GM10266 (cell line): Measurements from ENCODE around the gene IGF1R.

Source experiments
- DNase-seq: peaks from one replicate; pipeline ENCODE4 v3.0.0; 2012; ENCODE audit errors: extremely low spot score
- TF ChIP-seq, protein P1 (sequence below): IDR thresholded peaks from 2 replicates; pipeline ENCODE4 v1.5.1; 2012; ENCODE audit warnings: mild to moderate bottlenecking, low read depth; ENCODE audit not compliant: control insufficient read depth, insufficient read depth; ENCODE audit errors: missing control alignments

The IGF1R gene

DNA sequence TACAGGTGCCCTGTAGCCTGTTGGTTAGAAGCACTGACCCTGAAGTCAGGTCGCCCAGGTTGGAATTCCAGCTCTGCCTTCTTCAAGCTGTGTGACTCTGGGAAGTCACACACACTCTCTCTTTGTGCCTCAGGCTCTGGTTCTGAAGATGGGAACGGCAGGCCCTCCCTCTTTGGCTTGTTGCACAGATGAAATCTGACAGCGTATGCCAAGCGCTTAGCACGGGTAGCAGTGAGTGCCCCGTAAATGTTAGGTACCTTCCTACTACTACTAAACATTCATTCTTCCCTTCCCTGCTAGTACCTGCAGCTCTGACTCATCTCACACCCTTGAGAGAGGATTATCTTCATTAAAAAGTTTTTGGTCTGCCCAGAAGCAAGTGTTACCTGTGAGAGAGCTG is 220.2 kb downstream of the IGF1R start:
- TF ChIP-seq, protein P1, sequence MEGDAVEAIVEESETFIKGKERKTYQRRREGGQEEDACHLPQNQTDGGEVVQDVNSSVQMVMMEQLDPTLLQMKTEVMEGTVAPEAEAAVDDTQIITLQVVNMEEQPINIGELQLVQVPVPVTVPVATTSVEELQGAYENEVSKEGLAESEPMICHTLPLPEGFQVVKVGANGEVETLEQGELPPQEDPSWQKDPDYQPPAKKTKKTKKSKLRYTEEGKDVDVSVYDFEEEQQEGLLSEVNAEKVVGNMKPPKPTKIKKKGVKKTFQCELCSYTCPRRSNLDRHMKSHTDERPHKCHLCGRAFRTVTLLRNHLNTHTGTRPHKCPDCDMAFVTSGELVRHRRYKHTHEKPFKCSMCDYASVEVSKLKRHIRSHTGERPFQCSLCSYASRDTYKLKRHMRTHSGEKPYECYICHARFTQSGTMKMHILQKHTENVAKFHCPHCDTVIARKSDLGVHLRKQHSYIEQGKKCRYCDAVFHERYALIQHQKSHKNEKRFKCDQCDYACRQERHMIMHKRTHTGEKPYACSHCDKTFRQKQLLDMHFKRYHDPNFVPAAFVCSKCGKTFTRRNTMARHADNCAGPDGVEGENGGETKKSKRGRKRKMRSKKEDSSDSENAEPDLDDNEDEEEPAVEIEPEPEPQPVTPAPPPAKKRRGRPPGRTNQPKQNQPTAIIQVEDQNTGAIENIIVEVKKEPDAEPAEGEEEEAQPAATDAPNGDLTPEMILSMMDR = no peak
- DNase-seq = no peak

DNA sequence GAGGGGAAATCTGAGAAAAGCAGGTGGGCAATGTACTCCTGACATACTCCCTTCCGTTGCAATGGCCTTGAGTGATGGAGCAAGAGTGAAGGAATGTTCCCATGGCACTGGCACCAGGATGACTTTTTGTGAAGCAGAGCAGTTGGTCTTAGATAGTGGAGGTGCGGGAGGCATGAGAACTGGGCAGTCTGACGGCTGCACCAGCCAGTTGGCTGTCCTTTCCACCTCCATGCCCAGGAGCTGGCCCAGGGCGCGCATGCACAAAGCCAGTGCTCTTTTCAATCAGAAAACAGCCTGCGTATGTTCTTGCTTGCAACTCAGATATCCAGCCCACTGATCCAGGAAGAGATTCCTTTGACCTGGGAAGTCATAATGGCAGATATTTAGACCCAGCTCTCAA is 222.4 kb downstream of the IGF1R start:
- TF ChIP-seq, protein P1 = no peak
- no peak for DNase-seq

DNA sequence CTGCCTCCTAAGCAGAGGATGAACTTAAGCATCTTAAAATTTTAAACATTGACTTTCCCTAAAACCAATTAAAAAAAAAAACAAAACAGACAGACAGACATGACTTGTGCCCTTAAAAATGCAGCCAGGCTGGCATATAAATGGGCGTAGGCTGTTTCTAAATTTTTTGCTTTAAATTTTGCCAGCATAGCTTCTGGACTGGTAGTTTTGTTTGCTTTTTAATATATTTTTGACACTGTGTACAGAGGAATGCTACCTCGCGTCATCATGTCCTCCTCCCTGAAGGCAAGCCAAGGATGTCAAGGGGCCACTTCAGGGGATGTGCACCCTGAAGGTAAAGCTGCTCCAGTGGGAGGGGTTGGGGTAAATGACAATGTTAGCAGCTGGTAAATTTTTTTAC is 224.4 kb downstream of the IGF1R start:
- no peak for DNase-seq
- TF ChIP-seq, protein P1 = no peak

DNA sequence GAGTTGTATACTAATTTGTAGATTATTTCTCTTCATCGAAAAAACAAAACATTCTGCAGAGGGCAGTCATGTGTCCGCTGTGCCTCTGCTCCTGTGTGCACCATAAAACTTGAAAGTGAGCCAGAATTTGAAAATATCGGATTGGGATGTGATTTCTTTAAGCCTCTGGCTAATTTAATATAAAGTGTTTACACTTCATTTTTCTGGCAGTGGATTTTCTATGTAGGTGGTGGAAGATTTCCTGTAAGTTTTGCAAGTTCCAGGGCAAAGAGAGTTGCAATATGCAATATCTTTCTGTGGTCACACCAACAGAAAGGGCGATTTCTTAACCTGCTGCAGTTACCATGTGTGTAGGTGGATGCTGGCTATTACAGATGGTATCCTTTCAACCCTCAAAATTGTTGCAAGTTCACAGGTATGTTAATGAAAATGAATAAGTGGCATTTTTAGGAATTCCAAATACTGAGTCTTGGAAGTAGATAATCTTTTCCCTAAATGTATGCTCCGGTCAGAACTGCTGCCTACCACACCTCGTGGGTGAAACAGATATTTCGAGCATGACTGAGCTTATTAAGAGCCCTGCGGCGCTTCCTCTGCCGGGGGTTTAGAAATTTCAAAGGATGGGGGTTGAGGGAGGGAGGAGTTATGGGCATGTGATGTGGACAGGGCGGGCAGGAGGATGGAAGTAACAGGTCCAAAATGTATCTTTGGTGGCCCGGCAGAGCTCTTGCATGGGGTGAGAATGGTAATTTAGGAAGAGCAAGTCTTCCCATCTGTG is 225.3 kb downstream of the IGF1R start:
- no peak for DNase-seq
- TF ChIP-seq, protein P1 = no peak

DNA sequence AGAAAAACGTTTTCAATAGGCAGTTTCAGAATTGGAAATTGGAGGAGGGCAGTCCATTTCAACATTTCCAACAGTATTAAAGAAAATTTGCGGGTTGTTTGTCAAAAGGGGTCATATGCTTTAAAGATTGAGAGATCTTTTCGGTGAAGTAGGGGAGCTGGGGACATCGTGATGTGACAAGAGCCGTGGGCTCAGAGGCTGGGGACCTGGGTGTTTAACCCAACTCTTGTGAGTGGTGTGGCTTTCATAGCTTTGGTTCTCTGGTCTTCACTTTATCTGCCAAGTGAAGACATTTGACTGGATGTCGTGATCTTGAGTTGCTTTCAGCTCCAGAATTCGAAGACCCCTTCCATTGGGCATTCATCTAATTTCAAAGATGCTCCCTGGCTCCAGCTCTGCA is 226.0 kb downstream of the IGF1R start:
- TF ChIP-seq, protein P1 = no peak
- no peak for DNase-seq

DNA sequence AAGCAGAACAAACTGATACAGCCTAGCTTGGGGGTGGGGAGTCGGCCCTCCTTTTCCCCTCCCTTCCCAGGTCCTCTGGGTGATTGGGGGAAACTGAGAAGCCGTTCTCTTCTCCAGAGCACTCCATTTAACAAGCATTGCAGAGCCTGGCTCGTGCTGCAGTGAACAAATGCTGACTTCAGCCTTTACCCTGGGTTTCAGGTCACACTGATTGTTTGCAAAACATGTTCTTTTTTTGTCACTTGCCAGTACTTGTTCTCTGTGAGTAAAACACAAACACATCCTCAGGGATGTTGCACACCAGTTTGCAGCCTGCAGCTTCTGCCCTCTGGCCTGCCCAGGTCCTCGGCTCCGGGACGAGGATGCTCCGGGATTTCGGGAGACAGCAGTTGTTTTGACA is 226.4 kb downstream of the IGF1R start:
- no peak for DNase-seq
- TF ChIP-seq, protein P1 = no peak

DNA sequence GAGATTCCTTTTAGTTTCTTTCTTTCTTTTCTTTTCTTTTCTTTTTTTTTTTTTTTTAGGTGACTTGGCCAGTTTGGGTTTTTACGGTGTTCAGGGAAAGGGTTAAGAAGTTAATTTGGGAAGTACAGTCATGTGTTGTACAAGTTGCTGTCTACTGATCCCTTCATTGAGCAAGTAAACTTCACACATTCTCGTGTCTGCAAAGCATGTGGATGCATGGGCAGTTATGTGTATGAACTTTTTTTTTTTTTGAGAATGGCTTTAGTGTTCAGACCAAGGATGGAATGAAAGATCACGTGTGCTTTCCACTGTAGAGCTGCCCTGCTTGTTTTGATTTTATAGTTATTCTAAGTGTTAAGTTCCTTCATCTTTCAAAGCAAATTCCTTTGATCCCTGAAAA is 227.0 kb downstream of the IGF1R start:
- DNase-seq = no peak
- TF ChIP-seq, protein P1 = no peak
